ENCODE data around the gene CXorf65.

- TF ChIP-seq, protein P1, sequence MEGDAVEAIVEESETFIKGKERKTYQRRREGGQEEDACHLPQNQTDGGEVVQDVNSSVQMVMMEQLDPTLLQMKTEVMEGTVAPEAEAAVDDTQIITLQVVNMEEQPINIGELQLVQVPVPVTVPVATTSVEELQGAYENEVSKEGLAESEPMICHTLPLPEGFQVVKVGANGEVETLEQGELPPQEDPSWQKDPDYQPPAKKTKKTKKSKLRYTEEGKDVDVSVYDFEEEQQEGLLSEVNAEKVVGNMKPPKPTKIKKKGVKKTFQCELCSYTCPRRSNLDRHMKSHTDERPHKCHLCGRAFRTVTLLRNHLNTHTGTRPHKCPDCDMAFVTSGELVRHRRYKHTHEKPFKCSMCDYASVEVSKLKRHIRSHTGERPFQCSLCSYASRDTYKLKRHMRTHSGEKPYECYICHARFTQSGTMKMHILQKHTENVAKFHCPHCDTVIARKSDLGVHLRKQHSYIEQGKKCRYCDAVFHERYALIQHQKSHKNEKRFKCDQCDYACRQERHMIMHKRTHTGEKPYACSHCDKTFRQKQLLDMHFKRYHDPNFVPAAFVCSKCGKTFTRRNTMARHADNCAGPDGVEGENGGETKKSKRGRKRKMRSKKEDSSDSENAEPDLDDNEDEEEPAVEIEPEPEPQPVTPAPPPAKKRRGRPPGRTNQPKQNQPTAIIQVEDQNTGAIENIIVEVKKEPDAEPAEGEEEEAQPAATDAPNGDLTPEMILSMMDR (IDR thresholded peaks at IDR 0.05): no peak
- TF ChIP-seq POLR2A (IDR thresholded peaks at IDR 0.05): no peak
Measured at GRCh38 chrX:71091263-71091662, 15.3 kb downstream of the CXorf65 start.

Data from heart left ventricle (tissue), 13 donors.